HUES48 (cell line): ENCODE results near the gene PAXX.

ENCODE experiments used
- H3K27ac ChIP-seq: one replicate; pipeline ENCODE4 v1.7.0; 2013; ENCODE audit warnings: low read depth, low read length, inconsistent platforms
- H3K27me3 ChIP-seq: 2 replicates; pipeline ENCODE4 v1.6.1; 2013; ENCODE audit warnings: mild to moderate bottlenecking, low read length; ENCODE audit not compliant: control insufficient read depth, insufficient read depth
- H3K36me3 ChIP-seq: 2 replicates; pipeline ENCODE4 v1.6.1; 2013; ENCODE audit warnings: low read length; ENCODE audit not compliant: control insufficient read depth, insufficient read depth
- H3K4me1 ChIP-seq: 2 replicates; pipeline ENCODE4 v1.6.1; 2013; ENCODE audit warnings: mild to moderate bottlenecking, low read length; ENCODE audit not compliant: control insufficient read depth, insufficient read depth
- H3K4me3 ChIP-seq: 2 replicates; pipeline ENCODE4 v1.5.1; 2013; ENCODE audit warnings: mild to moderate bottlenecking, low read depth, low read length
- H3K9ac ChIP-seq: 2 replicates; pipeline ENCODE4 v1.6.1; 2013; ENCODE audit warnings: mild to moderate bottlenecking, low read depth, low read length, moderate library complexity
- H3K9me3 ChIP-seq: 2 replicates; pipeline ENCODE4 v1.6.1; 2013; ENCODE audit warnings: low read length; ENCODE audit not compliant: control insufficient read depth, insufficient read depth

PAXX gene

DNA sequence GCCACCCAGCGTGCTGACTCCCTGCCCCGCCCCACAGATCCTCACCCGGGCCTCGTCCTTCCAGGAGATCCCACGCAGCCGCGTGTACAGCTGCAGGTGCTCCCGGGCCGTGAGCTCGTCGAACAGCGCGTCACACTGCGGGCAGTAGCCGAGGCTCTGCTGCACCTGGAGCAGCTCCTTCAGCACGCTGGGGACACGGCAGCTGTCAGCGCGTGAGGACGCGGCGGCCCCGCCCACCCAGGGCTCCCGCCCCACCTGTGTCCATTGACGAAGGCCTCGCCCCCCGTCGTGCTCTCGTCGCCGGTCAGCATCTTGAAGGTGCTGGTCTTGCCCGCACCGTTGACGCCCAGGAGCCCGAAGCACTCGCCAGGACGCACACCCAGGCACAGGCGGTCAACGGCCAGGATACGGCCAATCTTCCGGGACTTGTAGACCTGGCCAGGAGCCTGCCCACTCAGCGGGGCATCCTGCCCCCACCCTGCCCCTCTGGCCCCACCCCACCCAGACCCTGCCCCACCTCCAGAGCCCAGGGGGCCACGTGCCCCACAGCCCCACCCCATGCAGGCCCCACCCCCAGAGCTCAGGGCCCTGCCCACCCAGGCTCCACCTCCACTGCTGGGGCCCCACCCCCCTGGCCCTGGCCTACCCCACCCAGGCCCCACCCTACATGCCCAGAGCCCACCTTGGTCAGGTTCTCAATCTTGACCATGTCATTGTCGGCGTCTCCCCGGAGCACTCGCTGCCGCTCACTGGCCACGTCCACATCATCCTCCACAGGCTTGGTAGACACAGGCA lies 17.9 kb downstream of the PAXX start:
- no peaks in the 10 kb centered on the region for H3K9me3 ChIP-seq
- H3K4me3 ChIP-seq, result no peak overlapping the region
- H3K9ac ChIP-seq, result no peak overlapping the region
- no peaks in the 10 kb centered on the region for H3K36me3 ChIP-seq
- H3K27me3 ChIP-seq, result no peaks in the 10 kb centered on the region
- H3K27ac ChIP-seq, result no peak overlapping the region
- no peaks in the 10 kb centered on the region for H3K4me1 ChIP-seq

DNA sequence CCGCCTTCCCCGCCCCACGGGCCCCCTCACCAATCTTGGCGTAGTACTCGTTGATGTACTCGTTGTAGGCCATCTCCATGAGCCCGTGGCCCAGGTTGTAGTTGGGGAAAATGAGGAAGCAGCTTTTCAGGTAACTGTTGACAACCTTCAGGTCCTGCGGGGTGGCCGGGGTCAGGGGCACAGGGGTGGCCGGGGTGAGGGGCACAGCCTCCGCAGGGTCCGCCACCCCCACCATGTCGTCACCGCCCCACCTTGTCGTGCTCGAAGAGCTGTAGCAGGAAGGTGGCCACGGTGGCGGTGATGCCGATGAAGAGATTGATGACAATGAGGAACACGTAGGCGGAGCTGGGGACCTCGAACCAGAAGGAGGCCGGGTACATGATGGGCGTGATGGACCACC lies 18.9 kb downstream of the PAXX start:
- H3K27me3 ChIP-seq, result no peaks in the 10 kb centered on the region
- no peaks in the 10 kb centered on the region for H3K9me3 ChIP-seq
- no peaks in the 10 kb centered on the region for H3K36me3 ChIP-seq
- no peak overlapping the region for H3K9ac ChIP-seq
- no peak overlapping the region for H3K27ac ChIP-seq
- no peak overlapping the region for H3K4me3 ChIP-seq
- no peaks in the 10 kb centered on the region for H3K4me1 ChIP-seq

DNA sequence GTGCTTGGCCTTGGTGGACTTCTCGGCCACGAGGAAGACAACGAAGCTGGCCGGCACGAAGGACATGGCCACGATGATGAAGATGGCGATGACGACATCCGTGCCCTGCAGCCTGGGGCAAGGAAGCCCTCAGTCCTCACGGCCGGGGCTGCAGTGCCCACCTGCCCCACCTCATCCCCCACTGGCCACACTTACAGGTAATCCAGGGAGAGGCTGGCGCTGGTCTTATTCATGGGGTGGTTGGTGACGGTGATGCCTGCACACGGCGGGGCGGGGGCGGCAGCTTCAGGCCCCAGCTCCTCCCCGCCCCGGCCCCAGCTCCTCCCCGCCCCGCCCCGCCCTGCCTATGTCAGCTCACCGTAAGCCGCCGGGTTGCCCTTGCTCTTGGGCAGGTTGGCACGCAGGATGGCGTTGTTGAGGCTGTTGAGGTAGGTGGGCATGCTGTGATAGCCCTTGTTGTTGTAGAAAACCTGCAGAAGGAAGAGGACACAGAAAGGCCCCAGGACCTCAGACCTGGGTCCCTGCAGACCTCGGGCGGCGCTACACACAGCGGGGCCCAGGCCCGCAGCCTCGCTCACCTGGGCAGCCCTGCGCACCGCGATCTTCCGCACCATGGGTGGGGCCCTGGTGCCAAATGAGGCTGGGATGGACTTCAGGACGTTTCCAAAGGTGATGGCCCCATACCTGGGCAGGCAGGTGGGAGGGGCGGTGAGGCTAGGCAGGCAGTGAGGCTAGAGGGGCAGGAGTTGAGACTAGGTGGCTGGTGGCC lies 19.9 kb downstream of the PAXX start:
- Histone ChIP-seq H3K9ac (no peak overlapping the region), H3K27me3 (no peaks in the 10 kb centered on the region), H3K27ac (no peak overlapping the region), H3K36me3 (no peaks in the 10 kb centered on the region), H3K9me3 (no peaks in the 10 kb centered on the region), H3K4me3 (no peak overlapping the region), H3K4me1 (no peaks in the 10 kb centered on the region)

DNA sequence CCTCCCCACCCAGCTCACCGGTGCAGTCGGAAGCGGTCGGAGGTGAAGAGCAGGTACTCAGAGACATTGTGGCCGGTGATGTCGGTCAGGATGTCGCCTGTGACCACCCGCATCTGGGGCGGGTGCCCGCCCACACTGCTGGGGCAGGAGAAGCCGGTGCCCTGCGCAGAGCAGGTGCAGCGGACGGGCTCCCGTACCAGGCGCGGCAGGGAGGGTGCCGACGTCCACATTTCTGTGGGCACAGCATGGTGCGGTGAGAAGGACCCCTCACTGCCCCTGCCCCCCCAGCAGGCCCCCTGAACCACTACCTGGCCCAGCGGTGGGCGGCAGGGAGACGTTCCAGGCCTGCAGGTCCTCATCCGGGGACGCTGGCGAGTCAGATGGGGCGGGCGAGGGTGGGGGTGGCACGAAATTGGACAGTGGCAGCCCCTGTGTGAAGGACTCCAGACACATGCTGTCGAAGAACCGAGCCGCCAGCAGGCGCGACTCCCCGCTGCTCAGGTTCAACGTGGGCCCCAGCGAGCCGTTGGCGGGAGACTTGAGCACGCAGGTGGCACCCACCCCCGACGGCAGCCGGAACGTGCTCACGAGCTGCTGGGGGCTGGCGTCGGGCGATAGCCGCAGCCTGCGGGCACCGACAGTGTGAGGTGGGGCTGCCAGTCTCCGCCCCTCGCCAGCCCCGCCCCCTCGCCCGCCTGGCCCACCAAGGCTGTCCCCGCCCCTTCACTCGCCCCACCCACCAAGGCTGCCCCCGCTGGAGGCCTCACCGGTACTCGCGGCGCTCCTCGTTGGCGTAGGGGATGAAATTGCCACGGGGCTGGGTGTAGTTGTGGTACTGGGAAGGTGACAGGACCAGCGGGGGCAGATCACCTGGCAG lies 20.7 kb downstream of the PAXX start:
- H3K9ac ChIP-seq, result no peak overlapping the region
- no peak overlapping the region for H3K4me3 ChIP-seq
- H3K36me3 ChIP-seq, result no peaks in the 10 kb centered on the region
- H3K27ac ChIP-seq, result no peak overlapping the region
- no peaks in the 10 kb centered on the region for H3K9me3 ChIP-seq
- H3K27me3 ChIP-seq, result no peaks in the 10 kb centered on the region
- H3K4me1 ChIP-seq, result no peaks in the 10 kb centered on the region

DNA sequence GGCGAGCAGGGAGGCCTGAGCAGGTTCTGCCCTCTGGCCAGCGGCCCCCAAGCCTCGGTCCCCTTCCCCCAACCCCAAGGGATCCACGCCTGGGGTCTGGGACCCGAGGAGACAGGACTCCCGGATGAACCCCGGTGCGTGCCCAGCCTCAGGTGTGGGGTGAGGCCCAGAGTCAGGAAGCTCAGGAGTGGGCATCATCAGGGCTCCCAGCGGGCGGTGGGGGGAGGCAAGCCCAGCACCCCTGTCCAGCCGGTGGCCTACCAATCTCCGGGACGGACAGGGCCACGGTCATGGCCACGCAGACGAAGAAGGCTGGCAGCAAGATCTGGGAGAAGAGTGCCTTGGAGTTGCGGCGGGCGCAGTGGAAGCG lies 21.3 kb downstream of the PAXX start:
- no peaks in the 10 kb centered on the region for H3K36me3 ChIP-seq
- H3K9me3 ChIP-seq, result no peaks in the 10 kb centered on the region
- H3K4me3 ChIP-seq, result no peak overlapping the region
- no peak overlapping the region for H3K27ac ChIP-seq
- H3K27me3 ChIP-seq, result no peaks in the 10 kb centered on the region
- H3K9ac ChIP-seq, result no peak overlapping the region
- no peaks in the 10 kb centered on the region for H3K4me1 ChIP-seq

DNA sequence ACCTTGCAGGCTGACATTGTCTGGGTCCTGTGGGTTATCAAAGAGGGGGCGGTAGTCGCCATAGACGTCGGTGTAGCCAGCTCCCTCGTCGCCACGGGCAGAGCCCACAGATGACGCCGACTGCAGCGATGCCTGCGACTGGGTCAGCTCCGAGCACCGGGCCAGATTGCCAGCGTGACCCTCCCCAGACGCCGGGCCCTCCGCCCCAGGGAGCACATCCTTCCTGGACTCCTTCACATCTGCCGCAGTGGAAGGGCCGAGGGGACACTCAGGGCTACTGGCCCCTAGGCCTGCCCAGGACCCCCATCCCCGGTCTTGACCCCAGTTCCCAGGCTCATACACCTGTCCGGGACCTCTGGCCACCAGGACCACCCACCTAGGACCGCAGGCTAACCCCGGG lies 21.9 kb downstream of the PAXX start:
- Histone ChIP-seq H3K27ac (no peak overlapping the region), H3K36me3 (no peaks in the 10 kb centered on the region), H3K4me3 (no peak overlapping the region), H3K4me1 (no peaks in the 10 kb centered on the region), H3K27me3 (no peaks in the 10 kb centered on the region), H3K9me3 (no peaks in the 10 kb centered on the region), H3K9ac (no peak overlapping the region)

- Histone ChIP-seq H3K4me1 (no peaks in the 10 kb centered on the region), H3K4me3 (no peak overlapping the region), H3K36me3 (no peaks in the 10 kb centered on the region), H3K9ac (no peak overlapping the region), H3K27ac (no peak overlapping the region), H3K9me3 (no peaks in the 10 kb centered on the region), H3K27me3 (no peaks in the 10 kb centered on the region)
Measured at GRCh38 chr9:137014776-137015539, 22.7 kb downstream of the PAXX start.

- Histone ChIP-seq H3K27me3 (no peaks in the 10 kb centered on the region), H3K36me3 (no peaks in the 10 kb centered on the region), H3K9ac (no peak overlapping the region), H3K4me1 (no peaks in the 10 kb centered on the region), H3K9me3 (no peaks in the 10 kb centered on the region), H3K27ac (no peak overlapping the region), H3K4me3 (no peak overlapping the region)
Measured at GRCh38 chr9:137015540-137015930, 23.3 kb downstream of the PAXX start.

- H3K4me3 ChIP-seq, result no peak overlapping the region
- no peaks in the 10 kb centered on the region for H3K36me3 ChIP-seq
- H3K27me3 ChIP-seq, result no peaks in the 10 kb centered on the region
- no peak overlapping the region for H3K9ac ChIP-seq
- no peak overlapping the region for H3K27ac ChIP-seq
- H3K9me3 ChIP-seq, result no peaks in the 10 kb centered on the region
- no peaks in the 10 kb centered on the region for H3K4me1 ChIP-seq
Measured at GRCh38 chr9:137015976-137016375, 23.8 kb downstream of the PAXX start.

GRCh38 chr9:137016436-137016835 lies 24.2 kb downstream of the PAXX start:
- Histone ChIP-seq H3K4me1 (no peaks in the 10 kb centered on the region), H3K4me3 (no peak overlapping the region), H3K9ac (no peak overlapping the region), H3K9me3 (no peaks in the 10 kb centered on the region), H3K36me3 (no peaks in the 10 kb centered on the region), H3K27ac (no peak overlapping the region), H3K27me3 (no peaks in the 10 kb centered on the region)
